Measurements from ENCODE around the gene BAG1.

- no peak for TF ChIP-seq MAX (IDR thresholded peaks at IDR 0.05)
- no peak for TF ChIP-seq EGR1 (IDR thresholded peaks at IDR 0.05; ENCODE audit: low read depth in 2 of 2)
- no peak for TF ChIP-seq FOXA1 (IDR thresholded peaks at IDR 0.05)
- no peak for TF ChIP-seq CTCF (IDR thresholded peaks at IDR 0.05; ENCODE audit: low read depth, low read length, missing input control)
These were observed 5.6 kb upstream of the BAG1 start for GRCh38 chr9:33270146-33270545.

All from liver (tissue), 3 donors.